IMR-90 (cell line): ENCODE results near the gene PALLD. TPM values are rescaled to one million over a fixed set of nuclear protein-coding genes. Genes with fewer than 3 reads are reported as not detected.

Experiments
- ATAC-seq: fragments of 200-7000 bp; cut with Tn5 transposase; 2 replicates; pipeline ENCODE4 v1.9.1; 2020; ENCODE audit warnings: low read depth, mild to moderate bottlenecking, moderate library complexity
- BruUV-seq: library from RNA; stranded (reverse); fragments of 400-500 nt; replicated peaks from 2 replicates; lab custom pipeline; 2021; lab: Mats Ljungman, UMichigan
- CTCF ChIA-PET: fragments of 300-600 bp; formaldehyde crosslinking; extraction: SDS; loops from one replicate; lab custom pipeline; 2021; ENCODE audit warnings: antibody characterized with exemption; lab: Yijun Ruan, JAX
- POLR2A ChIA-PET: fragments of 300-600 bp; sonication (Branson Sonifier 250); formaldehyde crosslinking; loops from one replicate; lab custom pipeline; 2022; ENCODE audit warnings: antibody characterized with exemption; ENCODE audit not compliant: unreplicated experiment; lab: Charles Lee
- DNase-seq: peaks from one replicate; pipeline ENCODE4 v3.0.0; 2013
- H2AFZ ChIP-seq: replicated peaks from 2 replicates; pipeline ENCODE3; 2013; ENCODE audit warnings: low read length, mild to moderate bottlenecking; ENCODE audit not compliant: poor library complexity
- H2AK5ac ChIP-seq: 2 replicates; pipeline ENCODE4 v1.6.1; 2013; ENCODE audit warnings: low read depth, low read length, inconsistent platforms
- H2AK9ac ChIP-seq: replicated peaks from 2 replicates; pipeline ENCODE3; 2013; ENCODE audit warnings: mild to moderate bottlenecking, low read depth, low read length, moderate library complexity; ENCODE audit not compliant: poor library complexity
- H2BK120ac ChIP-seq: 2 replicates; pipeline ENCODE4 v1.6.1; 2013; ENCODE audit warnings: low read depth, low read length, inconsistent platforms
- H2BK15ac ChIP-seq: 3 replicates; pipeline ENCODE4 v1.6.1; 2013; ENCODE audit warnings: low read depth, low read length, inconsistent platforms
- H2BK20ac ChIP-seq: 2 replicates; pipeline ENCODE4 v1.6.1; 2013; ENCODE audit warnings: low read depth, mild to moderate bottlenecking, inconsistent platforms, low read length, moderate library complexity
- H2BK5ac ChIP-seq: 2 replicates; pipeline ENCODE4 v1.6.1; 2013; ENCODE audit warnings: mild to moderate bottlenecking, low read depth, low read length, inconsistent platforms; ENCODE audit not compliant: poor library complexity, severe bottlenecking
- H3K14ac ChIP-seq: replicated peaks from 2 replicates; pipeline ENCODE4 v1.6.1; 2013; ENCODE audit warnings: low read depth, low read length, inconsistent platforms
- H3K18ac ChIP-seq: 2 replicates; pipeline ENCODE4 v1.6.1; 2013; ENCODE audit warnings: low read depth, low read length, control low read depth
- H3K23ac ChIP-seq: 2 replicates; pipeline ENCODE4 v1.6.1; 2013; ENCODE audit warnings: low read depth, low read length, inconsistent platforms
- H3K27ac ChIP-seq: 2 replicates; pipeline ENCODE4 v1.5.1; 2013; ENCODE audit warnings: mild to moderate bottlenecking, control low read depth, low read length; ENCODE audit not compliant: insufficient read depth
- H3K27me3 ChIP-seq: 2 replicates; pipeline ENCODE4 v1.6.1; 2013; ENCODE audit warnings: low read length; ENCODE audit not compliant: control insufficient read depth, insufficient read depth
- H3K36me3 ChIP-seq: 2 replicates; pipeline ENCODE4 v1.6.1; 2013; ENCODE audit warnings: low read length, mixed read lengths; ENCODE audit not compliant: control insufficient read depth, insufficient read depth
- H3K4ac ChIP-seq: 2 replicates; pipeline ENCODE4 v1.6.1; 2013; ENCODE audit warnings: low read depth, low read length, inconsistent platforms
- H3K4me1 ChIP-seq: 2 replicates; pipeline ENCODE4 v1.6.1; 2013; ENCODE audit warnings: low read length, mixed read lengths; ENCODE audit not compliant: control insufficient read depth, insufficient read depth
- H3K4me2 ChIP-seq: 2 replicates; pipeline ENCODE4 v1.6.1; 2013; ENCODE audit warnings: low read depth, mild to moderate bottlenecking, control low read depth, low read length, moderate library complexity
- H3K4me3 ChIP-seq: 2 replicates; pipeline ENCODE4 v1.5.1; 2013; ENCODE audit warnings: low read depth, mild to moderate bottlenecking, control low read depth, low read length, moderate library complexity; ENCODE audit not compliant: insufficient read depth
- H3K56ac ChIP-seq: 2 replicates; pipeline ENCODE4 v1.6.1; 2013; ENCODE audit warnings: low read length, inconsistent platforms; ENCODE audit not compliant: insufficient read depth; ENCODE audit errors: extremely low read depth
- H3K79me1 ChIP-seq, 2 experiments: 2 replicates each; pipeline ENCODE4 v1.6.1; 2013; ENCODE audit warnings: low read length in 2 of 2, inconsistent platforms in 1 of 2, low read depth in 1 of 2
- H3K9ac ChIP-seq: 2 replicates; pipeline ENCODE4 v1.6.1; 2013; ENCODE audit warnings: low read depth, low read length, control low read depth
- H3K9me1 ChIP-seq: 2 replicates; pipeline ENCODE4 v1.6.1; 2013; ENCODE audit warnings: low read length, inconsistent platforms; ENCODE audit not compliant: insufficient read depth
- H3K9me3 ChIP-seq: 2 replicates; pipeline ENCODE4 v1.6.1; 2013; ENCODE audit warnings: low read length; ENCODE audit not compliant: control insufficient read depth, insufficient read depth
- H4K20me1 ChIP-seq: 2 replicates; pipeline ENCODE4 v1.6.1; 2013; ENCODE audit warnings: low read length, inconsistent platforms; ENCODE audit not compliant: insufficient read depth
- H4K5ac ChIP-seq: 2 replicates; pipeline ENCODE4 v1.6.1; 2013; ENCODE audit warnings: mild to moderate bottlenecking, low read depth, low read length, control low read depth
- H4K8ac ChIP-seq, 2 experiments: 2 replicates each; pipeline ENCODE4 v1.6.1; 2013; ENCODE audit warnings: low read depth in 2 of 2, low read length in 2 of 2, control low read depth in 1 of 2, inconsistent platforms in 1 of 2
- H4K91ac ChIP-seq: 2 replicates; pipeline ENCODE4 v1.6.1; 2013; ENCODE audit warnings: low read depth, low read length, inconsistent platforms; ENCODE audit not compliant: insufficient read depth
- BHLHE40 ChIP-seq: fragments of 150-350 bp; IDR thresholded peaks from 2 replicates; pipeline ENCODE4 v1.6.1; 2016; ENCODE audit warnings: mild to moderate bottlenecking, low read depth, low read length
- CEBPB ChIP-seq: IDR thresholded peaks from 2 replicates; pipeline ENCODE4 v1.6.1; 2012; ENCODE audit warnings: low read depth, low read length, improper control_type of control experiment
- ELK1 ChIP-seq: fragments of 150-350 bp; IDR thresholded peaks from 2 replicates; pipeline ENCODE4 v1.6.1; 2016; ENCODE audit warnings: low read depth, mild to moderate bottlenecking, low read length, moderate library complexity, borderline replicate concordance
- FOS ChIP-seq: fragments of 150-350 bp; IDR thresholded peaks from 2 replicates; pipeline ENCODE4 v1.6.1; 2016; ENCODE audit warnings: low read depth, low read length
- MAZ ChIP-seq: IDR thresholded peaks from 2 replicates; pipeline ENCODE4 v1.6.1; 2012; ENCODE audit warnings: low read depth, mild to moderate bottlenecking, low read length, improper control_type of control experiment, moderate library complexity, borderline replicate concordance
- MXI1 ChIP-seq: IDR thresholded peaks from 2 replicates; pipeline ENCODE4 v1.6.1; 2012; ENCODE audit warnings: low read depth, mild to moderate bottlenecking, low read length, moderate library complexity, borderline replicate concordance
- NFE2L2 ChIP-seq: fragments of 150-350 bp; IDR thresholded peaks from 2 replicates; pipeline ENCODE4 v1.6.1; 2016; ENCODE audit warnings: low read depth, mild to moderate bottlenecking, low read length
- POLR2A ChIP-seq: IDR thresholded peaks from 2 replicates; pipeline ENCODE4 v1.6.1; 2012; ENCODE audit warnings: mild to moderate bottlenecking, low read depth, low read length
- RAD21 ChIP-seq: IDR thresholded peaks from 2 replicates; pipeline ENCODE4 v1.6.1; 2012; ENCODE audit warnings: low read length, improper control_type of control experiment
- RCOR1 ChIP-seq: IDR thresholded peaks from 2 replicates; pipeline ENCODE4 v1.6.1; 2012; ENCODE audit warnings: mild to moderate bottlenecking, low read length, improper control_type of control experiment; ENCODE audit not compliant: insufficient replicate concordance
- RFX5 ChIP-seq: IDR thresholded peaks from 2 replicates; pipeline ENCODE4 v1.8.0; 2012; ENCODE audit warnings: low read depth, mild to moderate bottlenecking, low read length, moderate library complexity
- SMC3 ChIP-seq: fragments of 150-350 bp; IDR thresholded peaks from 2 replicates; pipeline ENCODE4 v1.6.1; 2016; ENCODE audit warnings: low read depth, mild to moderate bottlenecking, antibody characterized with exemption, low read length, moderate library complexity
- WGBS, 2 experiments: methylation state at CpG; one replicate each; pipeline versions ENCODE4 v1.1.5 to v1.1.7; 2013; ENCODE audit warnings: missing lambda C conversion rate in 2 of 2; ENCODE audit not compliant: insufficient read length in 1 of 2; ENCODE audit errors: extremely low coverage in 2 of 2; 5-methylcytosine and 5-hydroxymethylcytosine counted together
- dilution Hi-C: fragments of 300-500 bp; cut with HindIII; formaldehyde crosslinking; loops from one replicate; pipeline ENCODE4 v1.14.3; 2018; ENCODE audit warnings: low sequenced_read_pairs; ENCODE audit not compliant: unreplicated experiment
- in situ Hi-C: fragments of 300-500 bp; cut with MboI; formaldehyde crosslinking; loops from 3 replicates; pipeline ENCODE4 v1.14.3; 2019; ENCODE audit warnings: low sequenced_read_pairs, inconsistent platforms, mixed read lengths
- intact Hi-C: fragments of 100-400 bp; cut with micrococcal nuclease; formaldehyde crosslinking; loops from 2 replicates; pipeline ENCODE4 v1.10.0; 2022
- polyA plus RNA-seq, 3 experiments: library from polyadenylated mRNA; depleted of rRNA; stranded (reverse); fragments of >200 nt; gene quantifications; 2 replicates each; pipeline ENCODE4 v1.2.3, GENCODE V29; 2012; ENCODE audit warnings: low replicate concordance in 1 of 3
- total RNA-seq: library from RNA; depleted of rRNA; stranded (reverse); fragments of >200 nt; gene quantifications from 2 replicates; pipeline ENCODE4 v1.2.3, GENCODE V29; 2012

PALLD gene
- total and polyA plus RNA-seq, 2 of the 4 experiments (the other 2 are of a cell fraction), result 91.0 to 91.9 TPM

GRCh38 chr4:168784786-168785461, 288.1 kb downstream of the PALLD start (continued):
- no peak for TF ChIP-seq ELK1

DNA sequence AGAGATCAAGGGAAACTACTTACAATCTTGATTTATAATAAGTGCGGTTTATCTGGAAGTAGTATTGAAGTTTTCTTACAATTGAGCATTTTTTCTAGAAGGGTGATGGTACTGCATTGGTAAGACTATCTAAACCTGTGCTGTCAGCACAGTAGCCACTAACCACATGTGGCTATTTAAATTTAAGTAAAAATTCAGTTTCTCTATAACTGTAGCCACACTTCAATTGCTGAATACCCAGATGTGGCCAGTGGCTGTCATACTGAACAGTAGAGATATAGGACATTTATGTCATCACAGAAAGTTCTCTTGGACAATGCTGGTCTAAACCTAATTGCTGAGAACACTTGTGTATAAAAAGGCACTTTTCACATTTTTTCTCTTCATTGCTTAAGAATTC, 290.5 kb downstream of the PALLD start:
- no peak overlapping the region for H2AK9ac ChIP-seq
- H2BK20ac ChIP-seq, result no peak overlapping the region
- H3K27ac ChIP-seq, result no peak overlapping the region
- TF ChIP-seq RAD21, result no peak
- no peak for TF ChIP-seq CEBPB
- no peak for TF ChIP-seq BHLHE40
- no peak for TF ChIP-seq SMC3
- TF ChIP-seq NFE2L2, result no peak
- TF ChIP-seq FOS, result no peak
- TF ChIP-seq RFX5, result no peak
- TF ChIP-seq MXI1, result no peak
- TF ChIP-seq ELK1, result no peak
- TF ChIP-seq MAZ, result no peak
- no peak for TF ChIP-seq POLR2A
- TF ChIP-seq RCOR1, result no peak
- H3K4ac ChIP-seq, result no peak overlapping the region
- no peak overlapping the region for H4K8ac ChIP-seq
- H3K9me3 ChIP-seq, result peaks cover 3% of the 10 kb centered on the region
- no peak overlapping the region for H2AK5ac ChIP-seq
- H3K4me2 ChIP-seq, result no peak overlapping the region
- ChIA-PET POLR2A (no interaction called here), CTCF (no interaction called here)
- 0 out of 2 replicates have a peak, but pooled peaks cover 2% of the 10 kb centered on the region for H3K4me1 ChIP-seq
- no peak overlapping the region for H2BK15ac ChIP-seq
- H3K14ac ChIP-seq, result no peak overlapping the region
- H4K91ac ChIP-seq, result no peak overlapping the region
- H2BK120ac ChIP-seq, result no peak overlapping the region
- no peak overlapping the region for H3K4me3 ChIP-seq
- no peaks in the 10 kb centered on the region for H4K20me1 ChIP-seq
- H3K9ac ChIP-seq, result no peak overlapping the region
- intact Hi-C loops (no loop called here), in situ Hi-C loops (no loop called here), dilution Hi-C loops (no loop called here)
- no peaks in the 10 kb centered on the region for H3K79me1 ChIP-seq
- no peak overlapping the region for H3K18ac ChIP-seq
- H3K36me3 ChIP-seq, result no peaks in the 10 kb centered on the region
- H2BK5ac ChIP-seq, result no peak overlapping the region
- WGBS, 2 experiments, result no CpG with 5 or more reads among the region's 1 CpG
- no TSS peak for BruUV-seq
- H3K23ac ChIP-seq, result no peak overlapping the region
- no peak overlapping the region for H2AFZ ChIP-seq
- no peak overlapping the region for H4K5ac ChIP-seq
- H3K9me1 ChIP-seq, result peaks cover 6% of the 10 kb centered on the region; the same call in 1 of the 2 replicates
- H3K27me3 ChIP-seq, result no peaks in the 10 kb centered on the region
- ATAC-seq (no peak), DNase-seq (no peak)
- no peak overlapping the region for H3K56ac ChIP-seq
